GM12878 (cell line): Measurements from ENCODE around the gene CDK16.

Experiments used
- CEBPB ChIP-seq, 2 experiments: fragments of 150-350 bp in 1 of 2; IDR thresholded peaks; 2 replicates each; pipeline ENCODE4 v1.6.1; 2012 to 2014; ENCODE audit warnings: low read depth in 2 of 2, low read length in 2 of 2, borderline replicate concordance in 1 of 2, inconsistent platforms in 1 of 2
- TBL1XR1 ChIP-seq: IDR thresholded peaks from 2 replicates; pipeline ENCODE4 v1.6.1; 2012; ENCODE audit warnings: low read depth, low read length, improper control_type of control experiment
- ZZZ3 ChIP-seq: IDR thresholded peaks from 2 replicates; pipeline ENCODE4 v1.6.1; 2011; ENCODE audit warnings: low read depth; ENCODE audit not compliant: control insufficient read depth, insufficient read length

- TF ChIP-seq ZZZ3 = no peak
- no peak for TF ChIP-seq CEBPB (IDR thresholded peaks at IDR 0.05; ENCODE audit: borderline replicate concordance in 1 of 2, low read depth in 2 of 2, low read length in 2 of 2)
- no peak for TF ChIP-seq TBL1XR1
Observed at GRCh38 chrX:47247206-47247998, 28.9 kb downstream of the CDK16 start.
